Measurements from ENCODE around the gene ADH1C.

Gene ADH1C

GRCh38 chr4:99362768-99363167 lies 10.2 kb upstream of the ADH1C start:
- TF ChIP-seq TAF1 (IDR thresholded peaks at IDR 0.05; ENCODE audit: low read depth) (no peak), ZBTB7A (IDR thresholded peaks at IDR 0.05; ENCODE audit: low read depth) (no peak)

- no peak for TF ChIP-seq YY1 (IDR thresholded peaks at IDR 0.05; ENCODE audit: low read depth)
- TF ChIP-seq, protein P1, sequence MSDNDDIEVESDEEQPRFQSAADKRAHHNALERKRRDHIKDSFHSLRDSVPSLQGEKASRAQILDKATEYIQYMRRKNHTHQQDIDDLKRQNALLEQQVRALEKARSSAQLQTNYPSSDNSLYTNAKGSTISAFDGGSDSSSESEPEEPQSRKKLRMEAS (IDR thresholded peaks at IDR 0.05) = no peak
- no peak for TF ChIP-seq NFIC (IDR thresholded peaks at IDR 0.05)
- TF ChIP-seq EP300 (IDR thresholded peaks at IDR 0.05; ENCODE audit: borderline replicate concordance) = no peak
- TF ChIP-seq EGR1 (IDR thresholded peaks at IDR 0.05) = no peak
- no peak for TF ChIP-seq TEAD4 (IDR thresholded peaks at IDR 0.05)
- TF ChIP-seq TAF1 (IDR thresholded peaks at IDR 0.05; ENCODE audit: low read depth) = no peak
- no peak for TF ChIP-seq FOXM1 (IDR thresholded peaks at IDR 0.05; ENCODE audit: borderline replicate concordance, low read depth)
- TF ChIP-seq RAD21 (IDR thresholded peaks at IDR 0.05; ENCODE audit: low read depth) = no peak
- no peak for TF ChIP-seq CEBPB (IDR thresholded peaks at IDR 0.05)
- TF ChIP-seq REST (IDR thresholded peaks at IDR 0.05; ENCODE audit: low read depth) = no peak
- TF ChIP-seq, protein P2, sequence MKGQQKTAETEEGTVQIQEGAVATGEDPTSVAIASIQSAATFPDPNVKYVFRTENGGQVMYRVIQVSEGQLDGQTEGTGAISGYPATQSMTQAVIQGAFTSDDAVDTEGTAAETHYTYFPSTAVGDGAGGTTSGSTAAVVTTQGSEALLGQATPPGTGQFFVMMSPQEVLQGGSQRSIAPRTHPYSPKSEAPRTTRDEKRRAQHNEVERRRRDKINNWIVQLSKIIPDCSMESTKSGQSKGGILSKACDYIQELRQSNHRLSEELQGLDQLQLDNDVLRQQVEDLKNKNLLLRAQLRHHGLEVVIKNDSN (IDR thresholded peaks at IDR 0.05) = no peak
- no peak for TF ChIP-seq TCF12 (IDR thresholded peaks at IDR 0.05; ENCODE audit: low read depth)
- TF ChIP-seq ZBTB7A (IDR thresholded peaks at IDR 0.05; ENCODE audit: low read depth) = no peak
- TF ChIP-seq CREB1 (IDR thresholded peaks at IDR 0.05; ENCODE audit: low read depth) = no peak
Measured at GRCh38 chr4:99361899-99362275, 9.3 kb upstream of the ADH1C start.

DNA sequence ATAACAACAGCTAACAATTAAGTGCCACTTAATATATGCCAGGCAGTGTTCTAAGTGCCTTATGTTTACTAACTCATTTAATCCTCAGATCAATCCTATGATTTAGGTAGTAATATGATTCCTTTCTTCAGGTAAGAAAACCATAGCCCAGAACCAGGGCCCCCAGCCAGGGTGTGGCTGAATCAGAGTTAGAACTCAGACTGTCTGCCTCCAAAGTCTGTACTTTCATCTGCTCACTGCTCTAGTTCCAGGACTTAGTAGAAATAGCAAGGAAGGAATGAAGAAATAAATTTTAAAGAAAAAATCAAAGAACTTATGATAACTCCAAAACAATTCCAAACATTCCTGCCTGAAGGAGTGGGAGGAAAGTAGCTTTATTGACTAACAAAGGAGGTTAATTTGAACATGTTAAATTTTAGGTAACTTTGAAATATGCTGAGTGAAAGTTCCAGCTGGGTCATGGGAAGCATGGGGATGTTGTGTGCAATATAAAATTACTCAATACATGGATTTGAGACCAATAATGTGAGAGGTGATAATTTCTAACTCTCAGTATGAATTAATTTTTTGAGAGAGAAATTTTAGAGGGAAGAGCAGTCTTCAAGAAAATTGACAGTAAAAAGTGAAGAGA lies 8.8 kb upstream of the ADH1C start:
- no peak for TF ChIP-seq EGR1 (IDR thresholded peaks at IDR 0.05)

- TF ChIP-seq EP300 (IDR thresholded peaks at IDR 0.05; ENCODE audit: borderline replicate concordance) = no peak
Measured at GRCh38 chr4:99359480-99360204, 7.1 kb upstream of the ADH1C start.

DNA sequence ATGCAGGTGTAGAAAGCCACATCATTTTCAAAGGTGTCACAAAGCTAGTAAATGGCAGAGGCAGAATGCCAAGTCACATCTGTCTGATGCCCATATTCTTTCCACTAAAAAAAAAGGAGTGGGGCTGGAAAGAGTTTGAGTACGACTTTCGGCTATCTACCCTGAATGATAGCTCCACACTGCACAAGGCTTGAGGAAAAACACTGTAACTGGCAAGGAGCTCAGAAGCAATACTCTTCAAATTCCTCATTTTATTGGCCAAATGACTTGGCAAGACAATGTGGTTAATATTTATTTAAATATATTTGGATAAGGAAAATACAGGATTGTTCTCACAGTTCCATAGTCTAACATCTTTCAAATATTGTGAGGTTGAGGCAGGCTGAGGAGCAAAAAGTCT lies 5.4 kb upstream of the ADH1C start:
- TF ChIP-seq CREB1 (IDR thresholded peaks at IDR 0.05; ENCODE audit: low read depth) (no peak), TEAD4 (IDR thresholded peaks at IDR 0.05) (no peak), NFIC (IDR thresholded peaks at IDR 0.05) (no peak), YY1 (IDR thresholded peaks at IDR 0.05; ENCODE audit: low read depth) (no peak), REST (IDR thresholded peaks at IDR 0.05; ENCODE audit: low read depth) (no peak), TCF12 (IDR thresholded peaks at IDR 0.05; ENCODE audit: low read depth) (no peak), ZBTB7A (IDR thresholded peaks at IDR 0.05; ENCODE audit: low read depth) (no peak), EGR1 (IDR thresholded peaks at IDR 0.05) (no peak), FOXM1 (IDR thresholded peaks at IDR 0.05; ENCODE audit: borderline replicate concordance, low read depth) (no peak)

DNA sequence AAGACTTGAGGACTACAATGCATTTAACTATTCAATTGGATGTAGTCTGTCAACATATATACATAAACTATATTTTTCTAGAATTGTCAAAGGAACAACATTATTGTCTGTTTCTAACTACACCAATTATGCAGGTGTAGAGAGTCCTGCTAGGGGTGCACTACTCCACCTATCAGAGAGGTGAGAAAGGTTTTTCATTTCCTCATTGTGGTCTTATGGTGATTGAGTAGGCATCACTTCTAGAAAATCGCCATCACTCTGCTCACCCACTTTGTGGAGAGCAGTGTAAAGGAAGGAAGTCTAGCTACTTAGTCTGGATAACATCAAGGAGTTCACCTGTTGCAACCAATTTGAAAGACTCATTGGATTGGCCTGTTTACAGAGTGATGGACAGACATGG lies 4.4 kb upstream of the ADH1C start:
- TF ChIP-seq ZBTB7A (IDR thresholded peaks at IDR 0.05; ENCODE audit: low read depth) (no peak), TCF12 (IDR thresholded peaks at IDR 0.05; ENCODE audit: low read depth) (no peak), RAD21 (IDR thresholded peaks at IDR 0.05; ENCODE audit: low read depth) (no peak)
- TF ChIP-seq, protein P1 (IDR thresholded peaks at IDR 0.05) = no peak

DNA sequence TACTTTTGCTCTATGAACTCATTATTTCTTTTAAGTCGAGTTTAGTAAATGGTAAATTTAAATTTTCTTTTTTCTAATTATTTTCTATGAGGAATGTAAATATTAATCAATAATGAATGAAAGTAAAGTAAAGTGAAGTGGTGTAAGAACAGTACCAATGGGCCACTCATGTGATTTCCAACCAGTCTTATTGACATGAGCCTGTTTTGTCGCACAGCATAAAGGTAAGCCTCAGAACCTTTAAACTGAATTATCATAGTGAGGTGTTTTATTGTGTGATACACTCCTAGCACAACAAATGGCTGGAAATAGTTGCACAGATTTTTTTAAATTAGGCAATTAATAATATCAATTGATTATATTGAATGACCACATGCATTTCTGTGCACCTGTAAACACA lies 1.1 kb downstream of the ADH1C start:
- no peak for TF ChIP-seq RAD21 (IDR thresholded peaks at IDR 0.05; ENCODE audit: low read depth)
- no peak for TF ChIP-seq REST (IDR thresholded peaks at IDR 0.05; ENCODE audit: low read depth)
- TF ChIP-seq, protein P2 (IDR thresholded peaks at IDR 0.05) = no peak
- no peak for TF ChIP-seq YY1 (IDR thresholded peaks at IDR 0.05; ENCODE audit: low read depth)
- TF ChIP-seq FOXM1 (IDR thresholded peaks at IDR 0.05; ENCODE audit: borderline replicate concordance, low read depth) = no peak
- no peak for TF ChIP-seq TAF1 (IDR thresholded peaks at IDR 0.05; ENCODE audit: low read depth)
- no peak for TF ChIP-seq EGR1 (IDR thresholded peaks at IDR 0.05)
- no peak for TF ChIP-seq TEAD4 (IDR thresholded peaks at IDR 0.05)
- no peak for TF ChIP-seq CEBPB (IDR thresholded peaks at IDR 0.05)
- TF ChIP-seq EP300 (IDR thresholded peaks at IDR 0.05; ENCODE audit: borderline replicate concordance) = no peak
